ENCODE data around the gene VWA3B. TPM values are rescaled to one million over a fixed set of nuclear protein-coding genes. Genes with fewer than 3 reads are reported as not detected.

VWA3B gene
- total and polyA plus RNA-seq, 2 donors (not counting 3 experiments of a cell fraction or from before 2014, with no cell fraction given): not detected

GRCh38 chr2:98060277-98060676, 26.7 kb upstream of the VWA3B start:
- Histone ChIP-seq H2AFZ (ENCODE audit: low read depth, low read length) (no peak overlapping the region), H3K9ac (replicated peaks; ENCODE audit: extremely low read depth, insufficient read depth, low read length) (no peak overlapping the region), H3K4me2 (ENCODE audit: insufficient read depth, low read length) (no peak overlapping the region), H3K4me3 (replicated peaks in 1 of 3; ENCODE audit: insufficient read depth in 1 of 3, low read depth in 1 of 3, low read length in 3 of 3) (no peak overlapping the region), H3K79me2 (ENCODE audit: control insufficient read depth, insufficient read depth, low read length) (no peaks in the 10 kb centered on the region), H3K27ac (ENCODE audit: insufficient read depth, low read depth, low read length) (no peak overlapping the region), H4K20me1 (replicated peaks; ENCODE audit: control insufficient read depth, extremely low read depth, insufficient read depth, low read length) (no peaks in the 10 kb centered on the region), H3K27me3 (ENCODE audit: control insufficient read depth in 2 of 2, insufficient read depth in 2 of 2, low read length in 2 of 2) (no peaks in the 10 kb centered on the region), H3K9me1 (replicated peaks; ENCODE audit: control insufficient read depth, extremely low read depth, insufficient read depth, low read length) (no peaks in the 10 kb centered on the region), H3K36me3 (ENCODE audit: control insufficient read depth in 2 of 2, extremely low read depth in 1 of 2, insufficient read depth in 2 of 2, low read length in 2 of 2) (no peaks in the 10 kb centered on the region), H3K9me3 (replicated peaks; ENCODE audit: control insufficient read depth, insufficient read depth, low read length) (no peaks in the 10 kb centered on the region), H3K4me1 (ENCODE audit: control insufficient read depth, extremely low read depth, insufficient read depth, low read length) (no peaks in the 10 kb centered on the region)
- TF ChIP-seq CTCF (IDR thresholded peaks at IDR 0.05; ENCODE audit: extremely low read depth in 1 of 2, insufficient read depth in 1 of 2, low read depth in 1 of 2, low read length in 2 of 2): no peak
- no peak for TF ChIP-seq POLR2A (IDR thresholded peaks at IDR 0.05; ENCODE audit: low read depth, low read length)
- no peak for TF ChIP-seq EZH2 (IDR thresholded peaks at IDR 0.05; ENCODE audit: borderline replicate concordance, low read depth, low read length, severe bottlenecking)
- no peak for TF ChIP-seq JUN (IDR thresholded peaks at IDR 0.05; ENCODE audit: borderline replicate concordance, insufficient read depth, insufficient read length, low read depth)
- no peak for TF ChIP-seq POLR2AphosphoS5 (IDR thresholded peaks at IDR 0.05; ENCODE audit: insufficient read depth, low read depth, low read length)
- TF ChIP-seq MYC (IDR thresholded peaks at IDR 0.05; ENCODE audit: low read depth, low read length): no peak
- no peak for TF ChIP-seq MAX (IDR thresholded peaks at IDR 0.05; ENCODE audit: insufficient read depth, insufficient read length)
- no peak for TF ChIP-seq GATA2 (IDR thresholded peaks at IDR 0.05; ENCODE audit: insufficient read depth, insufficient read length, low read depth, low read length)
- no peak for TF ChIP-seq FOS (IDR thresholded peaks at IDR 0.05; ENCODE audit: borderline replicate concordance, insufficient read depth, low read length)
- intact Hi-C loops (cut with micrococcal nuclease) (no loop called here), dilution Hi-C loops (cut with MboI; ENCODE audit: extremely low pct_ligation_motif_present, low sequenced_read_pairs) (no loop called here)
- POLR2A ChIA-PET: no interaction called here
- CTCF ChIA-PET: no interaction called here
- FAIRE-seq (no peak), DNase-seq (ENCODE audit: low read depth, low spot score) (no peak)
- no TSS peak for BruUV-seq (replicated peaks)

Measured in endothelial cell of umbilical vein (primary cell).